Gastroesophageal sphincter (tissue), 4 donors: ENCODE results near the gene UVRAG. TPM values are rescaled to one million over a fixed set of nuclear protein-coding genes. Genes with fewer than 3 reads are reported as not detected.
"Not testable (repeated sequence)": the region's sequence is repeated elsewhere in the genome, so short reads cannot be mapped to it uniquely, and the experiment has no call there.

Experiments used
- ATAC-seq: fragments of 150-250 bp; one replicate; pipeline ENCODE4 v1.9.1; 2016; ENCODE audit warnings: mild to moderate bottlenecking, moderate library complexity
- H3K27ac ChIP-seq, 4 donors: fragments of 200-600 bp; sonication (generic) in 3 of 4; 1 replicate in 3 of 4; 2 replicates in 1 of 4; pipeline ENCODE4 v1.5.1; 2016 to 2019
- H3K27me3 ChIP-seq: fragments of 200-600 bp; sonication (generic); one replicate; pipeline ENCODE4 v1.5.1; 2019
- H3K36me3 ChIP-seq, 2 donors: fragments of 200-600 bp; sonication (generic); one replicate each; pipeline ENCODE4 v1.5.1; 2019; ENCODE audit warnings: control low read depth in 1 of 2
- H3K4me1 ChIP-seq, 3 donors: fragments of 200-600 bp; sonication (generic); 1 replicate in 2 of 3; 2 replicates in 1 of 3; pipeline ENCODE4 v1.5.1; 2016 to 2019; ENCODE audit warnings: control low read depth in 2 of 3
- H3K4me3 ChIP-seq, 2 donors: fragments of 200-600 bp; sonication (generic); one replicate each; pipeline ENCODE4 v1.5.1; 2019; ENCODE audit warnings: mild to moderate bottlenecking in 1 of 2, moderate library complexity in 1 of 2
- H3K9me3 ChIP-seq, 3 donors: fragments of 200-600 bp; sonication (generic); one replicate each; pipeline ENCODE4 v1.5.1; 2017 to 2019; ENCODE audit warnings: control low read depth in 2 of 3
- EP300 ChIP-seq: sonication (generic); formaldehyde crosslinking; IDR thresholded peaks from one replicate; pipeline ENCODE4 v1.6.1; 2017; ENCODE audit warnings: antibody characterized with exemption, mild to moderate bottlenecking
- POLR2A ChIP-seq, 2 donors: fragments of 450-650 bp; IDR thresholded peaks; one replicate each; pipeline ENCODE4 v1.6.1; 2017; ENCODE audit warnings: antibody characterized with exemption in 2 of 2, mild to moderate bottlenecking in 2 of 2, moderate library complexity in 1 of 2
- POLR2AphosphoS5 ChIP-seq: sonication (generic); formaldehyde crosslinking; IDR thresholded peaks from one replicate; pipeline ENCODE4 v1.6.1; 2017; ENCODE audit warnings: antibody characterized with exemption
- WGBS, 2 donors: methylation state at CpG; one replicate each; pipeline ENCODE4 v1.1.5; 2018; ENCODE audit warnings: low coverage in 1 of 2; 5-methylcytosine and 5-hydroxymethylcytosine counted together
- total RNA-seq, 4 donors: library from RNA; depleted of rRNA; stranded (reverse); fragments of >200 nt; gene quantifications; one replicate each; pipeline ENCODE4 v1.1.0, GENCODE V29; 2016
- TF ChIP-seq, protein P1 (sequence below), 4 experiments: fragments of 200-600 bp in 2 of 4; fragments of 450-650 bp in 2 of 4; sonication (generic) in 1 of 4; IDR thresholded peaks; one replicate each; pipeline ENCODE4 v1.5.1; 2017 to 2019; ENCODE audit warnings: antibody characterized with exemption in 4 of 4, mild to moderate bottlenecking in 2 of 4, moderate library complexity in 2 of 4

UVRAG gene
- total RNA-seq, 4 donors from 2014 or later = 28.1 to 50.1 (median 34.7) TPM

DNA sequence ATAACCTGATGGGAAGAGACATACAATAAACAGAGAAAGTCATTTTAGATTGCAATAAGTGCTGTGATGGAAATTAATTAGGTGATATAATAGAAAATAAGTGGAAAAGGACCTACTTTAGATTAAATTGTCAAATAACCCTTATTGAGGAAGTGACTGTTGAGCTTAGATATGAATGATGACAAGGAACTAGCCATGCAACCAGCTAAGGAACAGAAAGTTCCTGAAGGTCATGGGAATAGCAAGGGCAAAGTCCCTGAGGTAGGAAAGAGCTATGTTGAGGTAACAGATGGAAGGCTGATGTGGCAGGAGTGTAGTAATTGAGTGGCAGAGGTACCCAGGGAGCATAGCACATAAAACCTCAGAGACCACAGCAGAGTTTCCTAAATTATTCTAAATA lies 256.1 kb downstream of the UVRAG start:
- H3K36me3 ChIP-seq = peaks cover 0 to 22% of the 10 kb centered on the region in 2 donors
- H3K27me3 ChIP-seq = no peaks in the 10 kb centered on the region
- H3K9me3 ChIP-seq = no peaks in the 10 kb centered on the region
- no peak overlapping the region for H3K4me3 ChIP-seq
- ATAC-seq = no peak
- TF ChIP-seq POLR2AphosphoS5 (no peak), POLR2A (IDR thresholded peaks at IDR 0.05) (no peak), EP300 (no peak)
- TF ChIP-seq, protein P1, sequence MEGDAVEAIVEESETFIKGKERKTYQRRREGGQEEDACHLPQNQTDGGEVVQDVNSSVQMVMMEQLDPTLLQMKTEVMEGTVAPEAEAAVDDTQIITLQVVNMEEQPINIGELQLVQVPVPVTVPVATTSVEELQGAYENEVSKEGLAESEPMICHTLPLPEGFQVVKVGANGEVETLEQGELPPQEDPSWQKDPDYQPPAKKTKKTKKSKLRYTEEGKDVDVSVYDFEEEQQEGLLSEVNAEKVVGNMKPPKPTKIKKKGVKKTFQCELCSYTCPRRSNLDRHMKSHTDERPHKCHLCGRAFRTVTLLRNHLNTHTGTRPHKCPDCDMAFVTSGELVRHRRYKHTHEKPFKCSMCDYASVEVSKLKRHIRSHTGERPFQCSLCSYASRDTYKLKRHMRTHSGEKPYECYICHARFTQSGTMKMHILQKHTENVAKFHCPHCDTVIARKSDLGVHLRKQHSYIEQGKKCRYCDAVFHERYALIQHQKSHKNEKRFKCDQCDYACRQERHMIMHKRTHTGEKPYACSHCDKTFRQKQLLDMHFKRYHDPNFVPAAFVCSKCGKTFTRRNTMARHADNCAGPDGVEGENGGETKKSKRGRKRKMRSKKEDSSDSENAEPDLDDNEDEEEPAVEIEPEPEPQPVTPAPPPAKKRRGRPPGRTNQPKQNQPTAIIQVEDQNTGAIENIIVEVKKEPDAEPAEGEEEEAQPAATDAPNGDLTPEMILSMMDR (IDR thresholded peaks at IDR 0.05) = no peak
- no peak overlapping the region for H3K27ac ChIP-seq
- peaks cover 0 to 17% (median 8%) of the 10 kb centered on the region in 3 donors for H3K4me1 ChIP-seq

DNA sequence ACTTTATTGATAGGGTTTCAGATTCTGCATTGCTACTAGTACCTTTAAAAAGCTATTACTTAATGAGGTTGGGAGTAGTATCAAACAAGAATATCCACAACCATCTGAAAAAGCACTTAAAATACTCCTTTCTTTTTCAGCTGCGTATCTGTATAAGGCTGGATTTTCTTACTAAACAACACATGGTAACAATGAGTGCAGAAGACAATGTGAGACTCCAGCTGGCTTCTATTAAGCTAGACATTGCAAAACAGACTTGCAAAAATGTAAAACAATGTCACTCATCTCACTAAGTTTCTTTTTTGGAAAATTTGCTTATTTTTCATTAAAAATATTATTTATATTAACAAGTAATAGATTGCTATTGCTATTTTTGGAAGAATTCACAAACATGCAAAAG lies 258.7 kb downstream of the UVRAG start:
- H3K36me3 ChIP-seq = no peaks in the 10 kb centered on the region
- peaks cover 0 to 29% (median 11%) of the 10 kb centered on the region in 3 donors for H3K4me1 ChIP-seq
- no peak for TF ChIP-seq POLR2A (IDR thresholded peaks at IDR 0.05)
- TF ChIP-seq POLR2AphosphoS5 = peak; percentile 8
- H3K4me3 ChIP-seq = no peak overlapping the region
- WGBS, 2 donors = 36% methylated on average over 1 of the region's 1 CpG
- no peaks in the 10 kb centered on the region for H3K9me3 ChIP-seq
- ATAC-seq = peak; percentile 46
- H3K27ac ChIP-seq = peak overlapping the region in 2 of 4 donors; percentile 1 to 20
- H3K27me3 ChIP-seq = no peaks in the 10 kb centered on the region

DNA sequence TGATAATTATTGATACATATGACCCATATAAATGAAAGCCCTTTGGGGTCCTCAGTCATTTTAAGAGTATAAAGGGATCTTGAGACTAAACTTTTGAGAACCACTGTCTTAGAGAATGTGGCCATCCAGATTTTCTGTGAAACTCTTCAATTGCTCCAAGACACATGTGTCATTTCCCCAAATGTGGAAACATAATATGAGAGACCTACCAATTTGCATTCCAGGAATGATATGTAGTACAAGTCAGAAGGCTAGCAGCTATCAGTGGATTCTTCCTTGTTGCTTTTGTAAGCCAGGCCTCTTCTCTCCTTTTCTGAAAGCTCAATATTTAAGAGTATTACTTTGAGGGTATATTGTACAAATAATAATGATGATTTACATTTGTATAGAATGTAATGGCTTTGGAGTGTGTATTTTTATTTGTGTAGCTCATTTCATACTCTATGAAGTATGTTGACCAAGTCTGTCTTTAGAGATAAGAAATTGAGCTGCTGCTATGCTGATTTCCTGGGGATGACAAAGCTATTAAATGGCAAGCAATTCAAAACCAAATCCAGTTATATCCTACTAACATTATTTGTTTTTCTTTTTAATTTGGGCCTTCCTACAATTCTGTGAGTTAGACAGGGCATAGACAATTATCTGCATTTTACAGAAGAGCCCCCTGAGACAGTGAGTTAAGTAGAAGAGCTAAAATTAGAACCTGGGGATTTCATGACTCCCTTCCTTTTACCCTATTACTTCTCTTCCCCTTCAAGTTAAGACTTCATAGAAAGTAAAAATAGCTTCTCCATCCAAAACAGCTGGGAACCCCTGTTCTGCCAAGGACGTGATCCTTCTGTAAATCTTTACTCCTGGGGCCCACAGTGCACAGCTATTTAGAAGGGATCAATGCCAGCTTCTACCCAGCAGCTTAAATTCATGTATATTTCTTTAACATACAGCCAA lies 259.4 kb downstream of the UVRAG start:
- peak overlapping the region in 2 of 4 donors; percentile 38 to 39 for H3K27ac ChIP-seq
- ATAC-seq = no peak

DNA sequence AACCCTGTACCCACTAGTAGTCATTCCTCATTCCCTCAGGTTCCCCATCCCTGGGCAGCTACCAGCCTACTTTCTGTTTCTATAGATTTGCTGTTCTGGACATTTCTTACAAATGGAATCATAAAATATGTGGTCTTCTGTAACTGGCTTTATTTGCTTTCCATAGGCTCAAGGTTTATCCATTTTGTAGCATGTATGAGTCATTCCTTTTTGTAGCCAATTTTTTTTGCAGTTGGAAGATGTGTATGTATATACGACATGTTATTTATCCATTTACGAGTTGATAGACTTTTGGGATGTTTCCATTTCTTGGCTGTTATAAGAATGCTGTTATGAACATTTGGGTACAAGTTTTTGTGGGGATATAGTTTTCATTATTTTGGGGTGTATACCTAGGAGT lies 260.7 kb downstream of the UVRAG start:
- no peak for ATAC-seq
- Histone ChIP-seq H3K36me3 (no peaks in the 10 kb centered on the region), H3K4me3 (no peak overlapping the region), H3K4me1 (peaks cover 0 to 29% (median 11%) of the 10 kb centered on the region in 3 donors), H3K27ac (no peak overlapping the region), H3K9me3 (no peaks in the 10 kb centered on the region), H3K27me3 (no peaks in the 10 kb centered on the region)
- TF ChIP-seq EP300 (no peak), POLR2A (IDR thresholded peaks at IDR 0.05) (no peak), POLR2AphosphoS5 (no peak)
- TF ChIP-seq, protein P1 (IDR thresholded peaks at IDR 0.05) = no peak
- 90 to 93% methylated on average over 2 of the region's 2 CpGs for WGBS, 2 donors

More for the DNA sequence above, 259.4 kb downstream of the UVRAG start:
- no peaks in the 10 kb centered on the region for H3K27me3 ChIP-seq
- 20% methylated on average over 1 of the region's 1 CpG; no CpG with 5 or more reads in 1 of the 2 donors for WGBS, 2 donors
- H3K36me3 ChIP-seq = no peaks in the 10 kb centered on the region
- no peaks in the 10 kb centered on the region for H3K9me3 ChIP-seq
- TF ChIP-seq POLR2A (IDR thresholded peaks at IDR 0.05) = no peak
- no peak for TF ChIP-seq EP300
- TF ChIP-seq, protein P1 (IDR thresholded peaks at IDR 0.05) = no peak
- no peak for TF ChIP-seq POLR2AphosphoS5
- H3K4me3 ChIP-seq = no peak overlapping the region
- peaks cover 0 to 29% (median 11%) of the 10 kb centered on the region in 3 donors for H3K4me1 ChIP-seq

DNA sequence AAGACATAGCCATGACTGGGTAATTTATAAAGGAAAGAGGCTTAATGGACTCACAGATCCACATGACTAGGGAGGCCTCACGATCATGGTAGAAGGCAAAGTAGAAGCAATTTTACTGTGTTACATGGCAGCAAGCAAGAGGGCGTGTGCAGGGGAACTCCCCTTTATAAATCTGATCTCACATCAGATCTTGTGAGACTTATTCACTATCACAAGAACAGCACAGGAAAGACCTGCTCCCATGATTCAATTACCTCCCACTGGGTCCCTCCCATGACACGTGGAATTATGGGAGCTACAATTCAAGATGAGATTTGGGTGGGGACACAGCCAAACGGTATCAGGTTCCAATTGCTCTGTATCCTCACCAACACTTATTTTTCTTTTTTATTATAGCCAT lies 261.2 kb downstream of the UVRAG start:
- H3K9me3 ChIP-seq, ATAC-seq, H3K27ac ChIP-seq, H3K27me3 ChIP-seq, H3K36me3 ChIP-seq, H3K4me3 ChIP-seq: not testable (repeated sequence)
- WGBS, 2 donors = 90 to 97% methylated on average over 4 of the region's 4 CpGs
- H3K4me1 ChIP-seq = peaks cover 0 to 29% (median 11%) of the 10 kb centered on the region in 3 donors

DNA sequence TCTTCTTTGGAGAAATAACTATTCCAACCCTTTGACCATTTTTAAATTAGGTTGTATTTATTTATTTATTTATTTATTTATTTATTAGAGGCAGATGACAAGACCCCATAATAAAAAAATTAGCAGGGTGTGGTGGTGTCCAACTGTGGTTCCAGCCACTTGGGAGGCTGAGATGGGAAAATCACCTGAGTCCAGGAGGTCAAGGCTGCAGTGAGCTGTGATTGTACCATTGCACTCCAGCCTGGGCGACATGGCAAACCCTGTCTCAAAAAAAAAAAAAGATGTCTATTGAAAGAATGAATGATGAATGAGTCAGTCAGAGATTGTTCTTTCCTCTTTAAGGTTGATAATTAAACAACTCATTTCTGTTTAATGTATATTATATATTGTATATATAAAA lies 261.7 kb downstream of the UVRAG start:
- TF ChIP-seq POLR2A (IDR thresholded peaks at IDR 0.05) (no peak), POLR2AphosphoS5 (no peak), EP300 (no peak)
- TF ChIP-seq, protein P1 (IDR thresholded peaks at IDR 0.05) = no peak
- no peaks in the 10 kb centered on the region for H3K36me3 ChIP-seq
- no peak overlapping the region for H3K27ac ChIP-seq
- no peak overlapping the region for H3K4me3 ChIP-seq
- no peaks in the 10 kb centered on the region for H3K27me3 ChIP-seq
- no CpG with 5 or more reads among the region's 1 CpG for WGBS, 2 donors
- H3K4me1 ChIP-seq = peaks cover 0 to 29% (median 11%) of the 10 kb centered on the region in 3 donors
- H3K9me3 ChIP-seq = no peaks in the 10 kb centered on the region
- no peak for ATAC-seq
